NOMO-1 treated with DMSO at 0.1 percent for 48 hours (cell line): ENCODE measurements around the gene PTN.
"Not testable (repeated sequence)": the region's sequence is repeated elsewhere in the genome, so short reads cannot be mapped to it uniquely, and the experiment has no call there.

Source experiments
- DNase-seq: peaks from one replicate; lab custom pipeline; 2025; ENCODE audit not compliant: unreplicated experiment; lab: John Stamatoyannopoulos, UW

Gene PTN

GRCh38 chr7:137181619-137182018, 161.9 kb downstream of the PTN start:
- DNase-seq = not testable (repeated sequence)
